ENCODE results near the gene DCDC1. TPM values are rescaled to one million over a fixed set of nuclear protein-coding genes. Genes with fewer than 3 reads are reported as not detected.

Gene DCDC1
- total RNA-seq, 2 donors from 2014 or later: 2.9 to 3.2 TPM

GRCh38 chr11:31019786-31020185, 349.8 kb downstream of the DCDC1 start:
- Mint-ChIP-seq H3K27me3 (ENCODE audit: insufficient read depth) (no peaks in the 10 kb centered on the region), H3K4me3 (no peak overlapping the region), H3K4me1 (peaks cover 9% of the 10 kb centered on the region), H3K9me3 (no peaks in the 10 kb centered on the region), H3K36me3 (ENCODE audit: low read depth) (no peaks in the 10 kb centered on the region), H3K27ac (no peak overlapping the region)
- H3K9me3 ChIP-seq (ENCODE audit: control insufficient read depth, low read length): no peaks in the 10 kb centered on the region
- no peaks in the 10 kb centered on the region for H3K36me3 ChIP-seq (ENCODE audit: control insufficient read depth, insufficient read depth, low read length)
- no peak for DNase-seq
- no peaks in the 10 kb centered on the region for H3K27me3 ChIP-seq (ENCODE audit: control insufficient read depth, insufficient read depth, low read length, poor library complexity, severe bottlenecking)
- peaks cover 3% of the 10 kb centered on the region for H3K4me1 ChIP-seq (ENCODE audit: control insufficient read depth, insufficient read depth, low read length)
- no peak overlapping the region for H3K4me3 ChIP-seq (ENCODE audit: low read length)
- TF ChIP-seq, protein P1, sequence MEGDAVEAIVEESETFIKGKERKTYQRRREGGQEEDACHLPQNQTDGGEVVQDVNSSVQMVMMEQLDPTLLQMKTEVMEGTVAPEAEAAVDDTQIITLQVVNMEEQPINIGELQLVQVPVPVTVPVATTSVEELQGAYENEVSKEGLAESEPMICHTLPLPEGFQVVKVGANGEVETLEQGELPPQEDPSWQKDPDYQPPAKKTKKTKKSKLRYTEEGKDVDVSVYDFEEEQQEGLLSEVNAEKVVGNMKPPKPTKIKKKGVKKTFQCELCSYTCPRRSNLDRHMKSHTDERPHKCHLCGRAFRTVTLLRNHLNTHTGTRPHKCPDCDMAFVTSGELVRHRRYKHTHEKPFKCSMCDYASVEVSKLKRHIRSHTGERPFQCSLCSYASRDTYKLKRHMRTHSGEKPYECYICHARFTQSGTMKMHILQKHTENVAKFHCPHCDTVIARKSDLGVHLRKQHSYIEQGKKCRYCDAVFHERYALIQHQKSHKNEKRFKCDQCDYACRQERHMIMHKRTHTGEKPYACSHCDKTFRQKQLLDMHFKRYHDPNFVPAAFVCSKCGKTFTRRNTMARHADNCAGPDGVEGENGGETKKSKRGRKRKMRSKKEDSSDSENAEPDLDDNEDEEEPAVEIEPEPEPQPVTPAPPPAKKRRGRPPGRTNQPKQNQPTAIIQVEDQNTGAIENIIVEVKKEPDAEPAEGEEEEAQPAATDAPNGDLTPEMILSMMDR (conservative IDR thresholded peaks at IDR 0.05): no peak
- WGBS, 2 experiments (ENCODE audit: insufficient coverage in 1 of 2, insufficient read length in 1 of 2): 89 to 92% methylated on average over 2 to 4 of the region's 4 CpGs
- no peak overlapping the region for H3K27ac ChIP-seq (ENCODE audit: low read depth, low read length)
- no peak overlapping the region for H3K9ac ChIP-seq (ENCODE audit: extremely low read depth, low read length, poor library complexity, severe bottlenecking)

DNA sequence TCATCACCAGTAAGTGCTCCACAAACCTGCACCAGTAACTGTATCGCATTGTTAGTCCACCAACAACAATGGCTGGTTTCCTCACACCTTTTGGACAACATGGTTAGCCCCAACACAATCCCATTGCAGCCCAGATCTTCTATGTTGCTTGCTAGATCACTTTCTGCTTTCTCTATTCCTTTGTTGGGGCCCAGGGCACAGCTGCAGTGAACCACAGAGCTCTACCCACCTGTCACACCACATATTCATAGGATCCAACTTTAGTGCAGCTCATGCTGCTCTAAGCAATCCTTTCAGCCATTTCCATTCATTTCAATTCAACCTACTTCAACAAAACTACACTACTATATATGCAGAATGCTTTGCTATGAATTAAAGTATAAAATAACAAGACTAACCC, 364.3 kb downstream of the DCDC1 start:
- no peak overlapping the region for H3K27ac Mint-ChIP-seq
- TF ChIP-seq, protein P1 (conservative IDR thresholded peaks at IDR 0.05): no peak
- Histone ChIP-seq H3K36me3 (ENCODE audit: control insufficient read depth, insufficient read depth, low read length) (no peaks in the 10 kb centered on the region), H3K9me3 (ENCODE audit: control insufficient read depth, low read length) (no peaks in the 10 kb centered on the region), H3K27me3 (ENCODE audit: control insufficient read depth, insufficient read depth, low read length, poor library complexity, severe bottlenecking) (no peaks in the 10 kb centered on the region), H3K4me1 (ENCODE audit: control insufficient read depth, insufficient read depth, low read length) (no peaks in the 10 kb centered on the region), H3K4me3 (ENCODE audit: low read length) (no peak overlapping the region), H3K27ac (ENCODE audit: low read depth, low read length) (no peak overlapping the region), H3K9ac (ENCODE audit: extremely low read depth, low read length, poor library complexity, severe bottlenecking) (no peak overlapping the region)
- no peak for DNase-seq
- H3K4me1 Mint-ChIP-seq: no peaks in the 10 kb centered on the region
- H3K36me3 Mint-ChIP-seq (ENCODE audit: low read depth): no peaks in the 10 kb centered on the region
- H3K4me3 Mint-ChIP-seq: no peak overlapping the region
- H3K9me3 Mint-ChIP-seq: no peaks in the 10 kb centered on the region
- WGBS, 2 experiments (ENCODE audit: insufficient coverage in 1 of 2, insufficient read length in 1 of 2): 96 to 100% methylated on average over 1 of the region's 1 CpG
- no peaks in the 10 kb centered on the region for H3K27me3 Mint-ChIP-seq (ENCODE audit: insufficient read depth)

GRCh38 chr11:31001427-31001826, 368.1 kb downstream of the DCDC1 start:
- 92 to 100% methylated on average over 1 to 3 of the region's 3 CpGs for WGBS, 2 experiments (ENCODE audit: insufficient coverage in 1 of 2, insufficient read length in 1 of 2)
- H3K27ac Mint-ChIP-seq: no peak overlapping the region
- peaks cover 2% of the 10 kb centered on the region for H3K27me3 Mint-ChIP-seq (ENCODE audit: insufficient read depth)
- no peak overlapping the region for H3K4me3 ChIP-seq (ENCODE audit: low read length)
- no peak overlapping the region for H3K9ac ChIP-seq (ENCODE audit: extremely low read depth, low read length, poor library complexity, severe bottlenecking)
- H3K27ac ChIP-seq (ENCODE audit: low read depth, low read length): no peak overlapping the region
- TF ChIP-seq, protein P1 (conservative IDR thresholded peaks at IDR 0.05): no peak
- H3K4me1 Mint-ChIP-seq: no peaks in the 10 kb centered on the region
- no peak overlapping the region for H3K4me3 Mint-ChIP-seq
- H3K9me3 Mint-ChIP-seq: no peaks in the 10 kb centered on the region
- no peaks in the 10 kb centered on the region for H3K27me3 ChIP-seq (ENCODE audit: control insufficient read depth, insufficient read depth, low read length, poor library complexity, severe bottlenecking)
- H3K36me3 Mint-ChIP-seq (ENCODE audit: low read depth): no peaks in the 10 kb centered on the region
- no peak for DNase-seq
- no peaks in the 10 kb centered on the region for H3K36me3 ChIP-seq (ENCODE audit: control insufficient read depth, insufficient read depth, low read length)
- no peaks in the 10 kb centered on the region for H3K9me3 ChIP-seq (ENCODE audit: control insufficient read depth, low read length)
- no peaks in the 10 kb centered on the region for H3K4me1 ChIP-seq (ENCODE audit: control insufficient read depth, insufficient read depth, low read length)

Measured in endodermal cell (in vitro differentiated cells).